OCI-LY3 (cell line): ENCODE data around the gene DNMT3A.

ENCODE experiments used
- CTCF ChIP-seq: fragments of 200-600, 300-600 bp; sonication (generic); IDR thresholded peaks from 2 replicates; pipeline ENCODE4 v1.5.1; 2014; ENCODE audit warnings: antibody characterized with exemption, low read length, low read depth
- EZH2phosphoT487 ChIP-seq: fragments of 200-600 bp; shearing (Covaris generic); IDR thresholded peaks from 2 replicates; pipeline ENCODE4 v1.6.1; 2018; ENCODE audit warnings: antibody characterized with exemption, mixed run types, low read depth

- no peak for TF ChIP-seq CTCF
- no peak for TF ChIP-seq EZH2phosphoT487
Observed at GRCh38 chr2:25361261-25362048, 19.7 kb upstream of the DNMT3A start.
